GM20000 (cell line): ENCODE results near the gene DENND1A.
"Not testable (repeated sequence)": the region's sequence is repeated elsewhere in the genome, so short reads cannot be mapped to it uniquely, and the experiment has no call there.

Experiments used
- DNase-seq: peaks from one replicate; pipeline ENCODE4 v3.0.0; 2012; ENCODE audit warnings: low spot score
- TF ChIP-seq, protein P1 (sequence below): IDR thresholded peaks from 2 replicates; pipeline ENCODE4 v1.5.1; 2012; ENCODE audit warnings: mild to moderate bottlenecking, control low read depth; ENCODE audit errors: extremely low read depth, missing control alignments

The DENND1A gene

GRCh38 chr9:123946101-123946821, 16.3 kb upstream of the DENND1A start:
- no peak for DNase-seq
- TF ChIP-seq, protein P1, sequence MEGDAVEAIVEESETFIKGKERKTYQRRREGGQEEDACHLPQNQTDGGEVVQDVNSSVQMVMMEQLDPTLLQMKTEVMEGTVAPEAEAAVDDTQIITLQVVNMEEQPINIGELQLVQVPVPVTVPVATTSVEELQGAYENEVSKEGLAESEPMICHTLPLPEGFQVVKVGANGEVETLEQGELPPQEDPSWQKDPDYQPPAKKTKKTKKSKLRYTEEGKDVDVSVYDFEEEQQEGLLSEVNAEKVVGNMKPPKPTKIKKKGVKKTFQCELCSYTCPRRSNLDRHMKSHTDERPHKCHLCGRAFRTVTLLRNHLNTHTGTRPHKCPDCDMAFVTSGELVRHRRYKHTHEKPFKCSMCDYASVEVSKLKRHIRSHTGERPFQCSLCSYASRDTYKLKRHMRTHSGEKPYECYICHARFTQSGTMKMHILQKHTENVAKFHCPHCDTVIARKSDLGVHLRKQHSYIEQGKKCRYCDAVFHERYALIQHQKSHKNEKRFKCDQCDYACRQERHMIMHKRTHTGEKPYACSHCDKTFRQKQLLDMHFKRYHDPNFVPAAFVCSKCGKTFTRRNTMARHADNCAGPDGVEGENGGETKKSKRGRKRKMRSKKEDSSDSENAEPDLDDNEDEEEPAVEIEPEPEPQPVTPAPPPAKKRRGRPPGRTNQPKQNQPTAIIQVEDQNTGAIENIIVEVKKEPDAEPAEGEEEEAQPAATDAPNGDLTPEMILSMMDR = no peak

GRCh38 chr9:123945532-123945931, 15.6 kb upstream of the DENND1A start:
- TF ChIP-seq, protein P1 = no peak
- no peak for DNase-seq

DNA sequence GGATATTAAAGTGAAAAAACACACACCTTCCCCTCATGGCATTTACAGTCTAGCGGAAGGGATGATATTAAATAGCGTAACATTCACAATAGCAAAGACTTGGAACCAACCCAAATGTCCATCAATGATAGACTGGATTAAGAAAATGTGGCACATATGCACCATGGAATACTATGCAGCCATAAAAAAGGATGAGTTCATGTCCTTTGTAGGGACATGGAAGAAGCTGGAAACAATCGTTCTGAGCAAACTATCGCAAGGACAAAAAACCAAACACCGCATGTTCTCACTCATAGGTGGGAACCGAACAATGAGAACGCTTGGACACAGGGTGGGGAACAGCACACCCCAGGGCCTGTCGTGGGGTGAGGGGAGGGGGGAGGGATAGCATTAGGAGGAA, 14.5 kb upstream of the DENND1A start:
- DNase-seq = not testable (repeated sequence)

DNA sequence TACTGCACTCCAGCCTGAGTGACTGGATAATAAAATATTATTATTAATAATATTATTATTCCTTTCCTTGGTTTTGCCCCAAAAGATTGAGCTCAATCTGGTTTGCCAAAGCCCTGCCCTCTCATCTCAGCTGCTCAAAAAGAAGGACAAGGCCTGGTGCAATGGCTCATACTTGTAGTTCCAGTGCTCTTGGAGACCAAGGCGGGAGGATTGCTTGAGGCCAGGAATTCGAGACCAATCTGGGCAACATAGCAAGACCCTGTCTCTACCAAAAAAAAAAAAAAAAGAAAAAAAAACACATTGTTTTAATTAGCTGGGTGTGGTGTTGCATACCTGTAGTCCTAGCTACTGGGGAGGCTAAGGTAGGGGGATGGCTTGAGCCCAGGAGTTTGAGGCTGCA, 13.7 kb upstream of the DENND1A start:
- DNase-seq = no peak
- TF ChIP-seq, protein P1 = no peak

DNA sequence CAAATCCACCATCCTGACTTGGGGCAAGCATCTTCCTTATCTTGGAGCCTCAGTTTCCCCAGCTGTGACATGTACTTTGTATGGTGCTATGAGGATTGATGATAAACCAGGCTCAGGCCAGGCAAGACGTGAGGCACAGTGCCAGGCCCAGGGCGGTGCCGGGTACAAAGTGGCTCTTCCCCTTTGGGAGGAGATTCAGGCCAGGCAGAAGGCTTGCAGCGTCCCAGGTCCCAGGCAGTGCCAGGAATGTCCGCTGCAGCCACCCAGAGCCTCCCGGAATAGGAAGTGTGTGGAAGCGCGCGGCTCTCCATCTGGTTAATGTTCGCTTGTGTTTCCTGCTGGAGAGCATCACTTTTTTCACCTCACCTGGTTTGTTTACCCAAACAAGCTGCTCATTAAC, 12.6 kb upstream of the DENND1A start:
- no peak for DNase-seq
- TF ChIP-seq, protein P1 = no peak

DNA sequence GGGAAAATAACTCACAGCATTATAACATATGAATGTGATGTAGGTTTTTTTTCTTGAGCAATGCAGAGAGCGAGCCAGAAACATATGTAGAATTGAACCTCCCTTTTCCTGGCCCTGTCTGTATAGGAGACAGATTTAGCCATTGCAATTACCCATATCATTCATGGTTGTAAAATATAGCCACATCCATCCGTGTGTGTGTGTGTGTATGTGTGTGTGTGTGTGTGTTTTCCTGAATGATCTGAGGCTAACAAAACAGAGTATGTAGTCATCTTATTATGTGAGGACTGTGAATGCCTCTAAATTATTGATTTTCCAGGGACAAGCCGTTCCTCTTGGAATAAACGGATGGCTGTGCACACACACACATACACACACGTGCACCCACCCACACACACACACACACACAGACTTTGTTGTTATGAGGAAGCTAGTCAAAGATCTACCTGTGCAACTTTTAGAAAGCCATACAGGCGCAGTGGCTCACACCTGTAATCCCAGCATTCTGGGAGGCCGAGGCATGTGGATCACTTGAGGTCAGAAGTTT, 11.7 kb upstream of the DENND1A start:
- no peak for DNase-seq
- TF ChIP-seq, protein P1 = no peak

- TF ChIP-seq, protein P1 = no peak
These were observed 11.0 kb upstream of the DENND1A start for GRCh38 chr9:123940721-123941523.

DNA sequence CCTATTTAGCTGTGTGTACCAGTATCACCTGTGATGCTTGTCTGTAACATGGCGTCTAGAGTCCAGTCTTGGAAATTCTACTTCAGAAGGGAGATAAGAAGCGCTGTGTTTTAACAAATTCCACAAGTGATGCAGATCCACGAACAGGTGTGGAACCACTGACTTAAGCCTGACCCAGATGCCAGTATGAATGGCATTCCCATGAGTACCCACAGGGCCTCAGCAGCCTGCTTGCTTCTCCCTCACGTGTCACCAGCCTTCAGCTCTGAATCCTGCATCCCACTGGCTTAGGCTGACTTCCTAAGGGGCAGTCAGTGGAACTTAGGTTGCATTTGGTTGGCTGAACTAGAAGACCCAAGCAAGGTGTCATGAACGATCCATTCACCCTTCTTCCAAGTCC, 8.5 kb upstream of the DENND1A start:
- DNase-seq = no peak
- TF ChIP-seq, protein P1 = no peak

More at GRCh38 chr9:123940721-123941523, 11.0 kb upstream of the DENND1A start:
- peak; percentile 57 for DNase-seq

GRCh38 chr9:123936575-123936974, 6.6 kb upstream of the DENND1A start:
- not testable (repeated sequence) for DNase-seq
